ENCODE results near the gene CTIF.

Gene CTIF

GRCh38 chr18:48624856-48625255 is 86.0 kb downstream of the CTIF start:
- Histone ChIP-seq H3K27me3 (no peaks in the 10 kb centered on the region), H3K36me3 (no peaks in the 10 kb centered on the region), H3K4me1 (ENCODE audit: control insufficient read depth in 1 of 2, insufficient read depth in 1 of 2, low read depth in 1 of 2, low read length in 1 of 2) (no peaks in the 10 kb centered on the region), H3K9me3 (no peaks in the 10 kb centered on the region), H3K4me3 (ENCODE audit: low read depth in 1 of 2, low read length in 1 of 2) (no peak overlapping the region), H3K27ac (no peak overlapping the region)
- no peak for TF ChIP-seq CTCF (IDR thresholded peaks at IDR 0.05)

- Histone ChIP-seq H3K27ac (no peak overlapping the region), H3K27me3 (no peaks in the 10 kb centered on the region), H3K4me1 (ENCODE audit: control insufficient read depth in 1 of 2, insufficient read depth in 1 of 2, low read depth in 1 of 2, low read length in 1 of 2) (no peaks in the 10 kb centered on the region), H3K36me3 (no peaks in the 10 kb centered on the region), H3K9me3 (no peaks in the 10 kb centered on the region), H3K4me3 (ENCODE audit: low read depth in 1 of 2, low read length in 1 of 2) (no peak overlapping the region)
- TF ChIP-seq CTCF (IDR thresholded peaks at IDR 0.05), result no peak
Observed at GRCh38 chr18:48627216-48627615, 88.4 kb downstream of the CTIF start.

GRCh38 chr18:48629730-48630324 is 91.0 kb downstream of the CTIF start:
- Histone ChIP-seq H3K27me3 (no peaks in the 10 kb centered on the region), H3K4me1 (ENCODE audit: control insufficient read depth in 1 of 2, insufficient read depth in 1 of 2, low read depth in 1 of 2, low read length in 1 of 2) (no peaks in the 10 kb centered on the region), H3K4me3 (ENCODE audit: low read depth in 1 of 2, low read length in 1 of 2) (no peak overlapping the region), H3K36me3 (no peaks in the 10 kb centered on the region), H3K27ac (no peak overlapping the region), H3K9me3 (no peaks in the 10 kb centered on the region)
- TF ChIP-seq CTCF (IDR thresholded peaks at IDR 0.05), result no peak

- no peaks in the 10 kb centered on the region for H3K9me3 ChIP-seq
- no peaks in the 10 kb centered on the region for H3K27me3 ChIP-seq
- no peaks in the 10 kb centered on the region for H3K4me1 ChIP-seq (ENCODE audit: control insufficient read depth in 1 of 2, insufficient read depth in 1 of 2, low read depth in 1 of 2, low read length in 1 of 2)
- H3K36me3 ChIP-seq, result no peaks in the 10 kb centered on the region
- no peak overlapping the region for H3K27ac ChIP-seq
- H3K4me3 ChIP-seq (ENCODE audit: low read depth in 1 of 2, low read length in 1 of 2), result no peak overlapping the region
- TF ChIP-seq CTCF (IDR thresholded peaks at IDR 0.05), result no peak
Observed at GRCh38 chr18:48631851-48632250, 93.0 kb downstream of the CTIF start.

- H3K4me1 ChIP-seq (ENCODE audit: control insufficient read depth in 1 of 2, insufficient read depth in 1 of 2, low read depth in 1 of 2, low read length in 1 of 2), result no peaks in the 10 kb centered on the region
- H3K36me3 ChIP-seq, result no peaks in the 10 kb centered on the region
- H3K27me3 ChIP-seq, result no peaks in the 10 kb centered on the region
- no peak for TF ChIP-seq CTCF (IDR thresholded peaks at IDR 0.05)
- no peak overlapping the region for H3K27ac ChIP-seq
- no peaks in the 10 kb centered on the region for H3K9me3 ChIP-seq
- no peak overlapping the region for H3K4me3 ChIP-seq (ENCODE audit: low read depth in 1 of 2, low read length in 1 of 2)
Observed at GRCh38 chr18:48632676-48633257, 93.9 kb downstream of the CTIF start.
